SK-N-SH (cell line): ENCODE results near the gene KRT24. TPM values are rescaled to one million over a fixed set of nuclear protein-coding genes. Genes with fewer than 3 reads are reported as not detected.

Source experiments
- CTCF ChIA-PET: fragments of 300-600, 350-600 bp; formaldehyde crosslinking; extraction: SDS; loops from one replicate; lab custom pipeline; 2021; lab: Yijun Ruan, JAX
- POLR2A ChIA-PET: fragments of 350-600 bp; sonication (Branson Sonifier 250); formaldehyde crosslinking; extraction: SDS; loops from one replicate; lab custom pipeline; 2020; ENCODE audit warnings: antibody characterized with exemption, inconsistent platforms; lab: Yijun Ruan, JAX
- DNase-seq: peaks from one replicate; pipeline ENCODE4 v3.0.0; 2012
- H2AFZ ChIP-seq: fragments of 200-600 bp; sonication (generic); 2 replicates; pipeline ENCODE4 v1.8.1; 2016; ENCODE audit warnings: antibody characterized with exemption, mild to moderate bottlenecking, low read depth
- H3F3A ChIP-seq: fragments of 200-600 bp; sonication (generic); replicated peaks from 2 replicates; pipeline ENCODE3; 2016; ENCODE audit warnings: antibody characterized with exemption, mild to moderate bottlenecking; ENCODE audit not compliant: insufficient read depth
- H3K27ac ChIP-seq, 2 experiments: fragments of 200-500 bp in 1 of 2; fragments of 200-600 bp in 1 of 2; sonication (Bioruptor generic) in 1 of 2; sonication (generic), shearing (Covaris generic) in 1 of 2; 2 replicates each; pipeline versions ENCODE4 v1.5.1 to v1.6.1; 2014 to 2016; ENCODE audit warnings: low read depth in 2 of 2, inconsistent platforms in 1 of 2, low read length in 1 of 2, mild to moderate bottlenecking in 1 of 2, mixed read lengths in 1 of 2
- H3K27me3 ChIP-seq: fragments of 200-600 bp; sonication (generic), shearing (Covaris generic); 2 replicates; pipeline ENCODE4 v1.6.1; 2016; ENCODE audit warnings: mixed run types; ENCODE audit not compliant: insufficient read depth
- H3K36me3 ChIP-seq, 2 experiments: fragments of 200-500 bp in 1 of 2; fragments of 200-600 bp in 1 of 2; sonication (Bioruptor generic) in 1 of 2; sonication (generic) in 1 of 2; replicated peaks in 1 of 2; 2 replicates each; pipeline versions ENCODE3 to v1.5.1; 2014 to 2016; ENCODE audit warnings: low read length in 1 of 2, mild to moderate bottlenecking in 1 of 2; ENCODE audit not compliant: insufficient read depth in 2 of 2, control insufficient read depth in 1 of 2
- H3K4me1 ChIP-seq, 2 experiments: fragments of 200-500 bp in 1 of 2; fragments of 200-600 bp in 1 of 2; sonication (Bioruptor generic) in 1 of 2; sonication (generic), shearing (Covaris generic) in 1 of 2; 2 replicates each; pipeline versions ENCODE4 v1.5.1 to v1.6.1; 2014 to 2016; ENCODE audit warnings: low read depth in 1 of 2, low read length in 1 of 2, mixed run types in 1 of 2; ENCODE audit not compliant: insufficient read depth in 2 of 2, control insufficient read depth in 1 of 2
- H3K4me2 ChIP-seq: fragments of 200-600 bp; sonication (generic), shearing (Covaris generic); 2 replicates; pipeline ENCODE4 v1.6.1; 2017; ENCODE audit warnings: mixed run types
- H3K4me3 ChIP-seq, 2 experiments: fragments of 200-500 bp in 1 of 2; fragments of 200-600 bp in 1 of 2; sonication (Bioruptor generic) in 1 of 2; sonication (generic), shearing (Covaris generic) in 1 of 2; 2 replicates each; pipeline versions ENCODE4 v1.5.1 to v1.8.1; 2014 to 2016; ENCODE audit warnings: low read depth in 2 of 2, inconsistent platforms in 1 of 2, low read length in 1 of 2, mild to moderate bottlenecking in 1 of 2, mixed read lengths in 1 of 2, moderate library complexity in 1 of 2
- H3K79me2 ChIP-seq: fragments of 200-600 bp; sonication (generic); 2 replicates; pipeline ENCODE4 v1.8.1; 2017; ENCODE audit warnings: mild to moderate bottlenecking; ENCODE audit not compliant: insufficient read depth
- H3K9ac ChIP-seq: fragments of 200-600 bp; sonication (generic); 2 replicates; pipeline ENCODE4 v1.6.1; 2017; ENCODE audit warnings: mixed run types
- H3K9me2 ChIP-seq: fragments of 200-600 bp; sonication (generic); 2 replicates; pipeline ENCODE4 v1.6.1; 2017; ENCODE audit warnings: mixed run types
- H3K9me3 ChIP-seq: fragments of 200-600 bp; sonication (generic); 2 replicates; pipeline ENCODE4 v1.6.1; 2017; ENCODE audit warnings: mixed run types, mild to moderate bottlenecking, moderate library complexity
- H4K20me1 ChIP-seq: fragments of 200-600 bp; sonication (generic); 2 replicates; pipeline ENCODE4 v1.6.1; 2017; ENCODE audit warnings: mild to moderate bottlenecking, mixed run types; ENCODE audit not compliant: insufficient read depth
- CHD2 ChIP-seq: fragments of 150-350 bp; IDR thresholded peaks from 2 replicates; pipeline ENCODE4 v1.6.1; 2018; ENCODE audit warnings: low read length; ENCODE audit not compliant: partially characterized antibody
- CTCF ChIP-seq: fragments of 200-600 bp; sonication (generic); IDR thresholded peaks from 2 replicates; pipeline ENCODE4 v1.6.1; 2017; ENCODE audit warnings: antibody characterized with exemption, mild to moderate bottlenecking, moderate library complexity
- EZH2phosphoT487 ChIP-seq: fragments of 200-600 bp; sonication (generic); IDR thresholded peaks from 2 replicates; pipeline ENCODE4 v1.6.1; 2017; ENCODE audit warnings: low read depth, mixed run types, mild to moderate bottlenecking, antibody characterized with exemption, moderate library complexity, borderline replicate concordance
- FOXM1 ChIP-seq: IDR thresholded peaks from 2 replicates; pipeline ENCODE4 v1.4.0; 2012; ENCODE audit warnings: low read depth, mild to moderate bottlenecking
- GATA2 ChIP-seq: sonication (generic); formaldehyde crosslinking; IDR thresholded peaks from 2 replicates; pipeline ENCODE4 v1.5.0; 2020; ENCODE audit warnings: mild to moderate bottlenecking, missing genetic modification reagents
- JUND ChIP-seq: IDR thresholded peaks from 2 replicates; pipeline ENCODE4 v1.4.0; 2012
- MAX ChIP-seq: IDR thresholded peaks from 2 replicates; pipeline ENCODE4 v1.4.0; 2012; ENCODE audit warnings: low read depth
- NFIC ChIP-seq: IDR thresholded peaks from 2 replicates; pipeline ENCODE4 v1.4.0; 2012; ENCODE audit warnings: borderline replicate concordance
- POLR2AphosphoS5 ChIP-seq: IDR thresholded peaks from 2 replicates; pipeline ENCODE4 v1.6.1; 2012; ENCODE audit warnings: low read depth, low read length
- RCOR1 ChIP-seq: fragments of 150-350 bp; IDR thresholded peaks from 2 replicates; pipeline ENCODE4 v1.6.1; 2017; ENCODE audit warnings: antibody characterized with exemption, low read length
- RXRA ChIP-seq: IDR thresholded peaks from 2 replicates; pipeline ENCODE4 v1.4.0; 2012; ENCODE audit warnings: low read depth, mild to moderate bottlenecking, borderline replicate concordance
- SIN3A ChIP-seq: IDR thresholded peaks from 2 replicates; pipeline ENCODE4 v1.6.1; 2012; ENCODE audit warnings: low read depth, mild to moderate bottlenecking, low read length, moderate library complexity, borderline replicate concordance
- SMC3 ChIP-seq: IDR thresholded peaks from 2 replicates; pipeline ENCODE4 v1.6.1; 2012; ENCODE audit warnings: low read depth, low read length, improper control_type of control experiment
- ZBTB33 ChIP-seq: IDR thresholded peaks from 2 replicates; pipeline ENCODE4 v1.4.0; 2012; ENCODE audit warnings: low read depth, borderline replicate concordance
- WGBS: methylation state at CpG from one replicate; pipeline ENCODE4 v1.1.6; 2017; ENCODE audit warnings: low lambda C conversion rate; 5-methylcytosine and 5-hydroxymethylcytosine counted together
- polyA plus RNA-seq, 3 experiments: library from polyadenylated mRNA; depleted of rRNA; stranded (reverse); fragments of >200 nt; gene quantifications; 2 replicates each; pipeline ENCODE4 v1.2.3, GENCODE V29; 2012
- TF ChIP-seq, protein P1 (sequence below): IDR thresholded peaks from 2 replicates; pipeline ENCODE4 v1.4.0; 2012; ENCODE audit warnings: low read depth, borderline replicate concordance
- TF ChIP-seq, protein P2 (sequence below): IDR thresholded peaks from 2 replicates; pipeline ENCODE4; 2012

KRT24 gene
- polyA plus RNA-seq, 1 of the 3 experiments (the other 2 are of a cell fraction): not detected

DNA sequence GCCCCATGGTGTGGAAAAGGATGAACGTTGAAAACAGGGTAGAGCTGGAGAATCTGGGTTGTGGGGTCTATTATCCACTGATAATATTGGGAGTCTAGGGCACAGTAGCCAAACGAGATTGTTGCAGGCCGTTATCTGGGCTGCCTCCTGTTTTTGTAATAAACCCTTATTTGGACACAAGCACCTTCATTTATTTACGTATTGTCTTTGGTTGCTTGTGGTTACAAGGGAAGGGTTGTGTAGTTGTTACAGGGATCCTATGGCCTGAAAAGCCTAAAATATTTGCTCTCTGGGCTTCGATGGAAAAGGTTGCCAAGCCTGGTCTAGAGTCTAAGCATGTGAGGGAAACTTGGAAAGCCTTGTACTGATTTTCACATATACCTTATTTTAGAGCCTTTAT lies 51.6 kb downstream of the KRT24 start:
- H3K9me2 ChIP-seq: no peaks in the 10 kb centered on the region
- H2AFZ ChIP-seq: no peak overlapping the region
- H3K4me3 ChIP-seq: no peak overlapping the region
- peaks cover 6 to 7% of the 10 kb centered on the region in 2 experiments; a peak in 3 of 4 replicates for H3K4me1 ChIP-seq
- no peak overlapping the region for H3K9ac ChIP-seq
- no peak for DNase-seq
- CTCF ChIA-PET: no interaction called here
- H3K27me3 ChIP-seq: peaks cover 3% of the 10 kb centered on the region; the same call in 1 of the 2 replicates
- POLR2A ChIA-PET: no interaction called here
- no peaks in the 10 kb centered on the region for H3K9me3 ChIP-seq
- no peak overlapping the region for H3K27ac ChIP-seq
- TF ChIP-seq, protein P1, sequence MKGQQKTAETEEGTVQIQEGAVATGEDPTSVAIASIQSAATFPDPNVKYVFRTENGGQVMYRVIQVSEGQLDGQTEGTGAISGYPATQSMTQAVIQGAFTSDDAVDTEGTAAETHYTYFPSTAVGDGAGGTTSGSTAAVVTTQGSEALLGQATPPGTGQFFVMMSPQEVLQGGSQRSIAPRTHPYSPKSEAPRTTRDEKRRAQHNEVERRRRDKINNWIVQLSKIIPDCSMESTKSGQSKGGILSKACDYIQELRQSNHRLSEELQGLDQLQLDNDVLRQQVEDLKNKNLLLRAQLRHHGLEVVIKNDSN: no peak
- no peak for TF ChIP-seq FOXM1
- TF ChIP-seq RCOR1: no peak
- TF ChIP-seq SIN3A: no peak
- TF ChIP-seq RXRA: no peak
- TF ChIP-seq MAX: no peak
- TF ChIP-seq NFIC: no peak
- no peak for TF ChIP-seq ZBTB33
- no peak for TF ChIP-seq EZH2phosphoT487
- TF ChIP-seq CTCF: no peak
- TF ChIP-seq, protein P2, sequence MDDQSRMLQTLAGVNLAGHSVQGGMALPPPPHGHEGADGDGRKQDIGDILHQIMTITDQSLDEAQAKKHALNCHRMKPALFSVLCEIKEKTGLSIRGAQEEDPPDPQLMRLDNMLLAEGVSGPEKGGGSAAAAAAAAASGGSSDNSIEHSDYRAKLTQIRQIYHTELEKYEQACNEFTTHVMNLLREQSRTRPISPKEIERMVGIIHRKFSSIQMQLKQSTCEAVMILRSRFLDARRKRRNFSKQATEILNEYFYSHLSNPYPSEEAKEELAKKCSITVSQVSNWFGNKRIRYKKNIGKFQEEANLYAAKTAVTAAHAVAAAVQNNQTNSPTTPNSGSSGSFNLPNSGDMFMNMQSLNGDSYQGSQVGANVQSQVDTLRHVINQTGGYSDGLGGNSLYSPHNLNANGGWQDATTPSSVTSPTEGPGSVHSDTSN: no peak
- TF ChIP-seq GATA2 (CRISPR knock-in tag): no peak
- TF ChIP-seq SMC3: no peak
- TF ChIP-seq POLR2AphosphoS5: no peak
- no peak for TF ChIP-seq JUND
- no peak for TF ChIP-seq CHD2
- peaks cover 8% of the 10 kb centered on the region for H3F3A ChIP-seq
- H3K4me2 ChIP-seq: no peak overlapping the region
- H4K20me1 ChIP-seq: no peaks in the 10 kb centered on the region
- H3K36me3 ChIP-seq: no peaks in the 10 kb centered on the region
- peaks cover 15% of the 10 kb centered on the region for H3K79me2 ChIP-seq
- WGBS: 67% methylated on average over 5 of the region's 5 CpGs
